ENCODE measurements around the gene FAM13C.
"Not testable (repeated sequence)": the region's sequence is repeated elsewhere in the genome, so short reads cannot be mapped to it uniquely, and the experiment has no call there.

Gene FAM13C

DNA sequence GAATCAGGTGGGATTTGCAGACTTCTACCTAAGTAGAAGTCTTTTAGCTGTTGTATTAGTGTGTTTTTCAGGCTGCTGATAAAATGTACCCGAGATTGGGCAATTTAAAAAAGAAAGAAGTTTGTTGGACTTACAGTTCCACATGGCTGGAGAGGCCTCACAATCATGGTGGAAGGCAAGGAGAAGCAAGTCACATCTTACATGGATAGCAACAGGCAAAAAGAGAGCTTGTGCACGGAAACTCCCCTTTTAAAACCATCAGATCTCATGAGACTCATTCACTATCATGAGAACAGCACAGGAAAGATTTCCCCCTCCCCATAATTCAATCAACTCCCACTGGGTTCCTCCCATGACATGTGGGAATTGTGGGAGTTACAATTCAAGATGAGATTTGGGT lies 123.2 kb downstream of the FAM13C start:
- in situ Hi-C loops (cut with MboI; ENCODE audit: low sequenced_read_pairs), result not testable (repeated sequence)

GRCh38 chr10:59237775-59238174 lies 124.6 kb downstream of the FAM13C start:
- in situ Hi-C loops (cut with MboI; ENCODE audit: low sequenced_read_pairs), result no loop called here

DNA sequence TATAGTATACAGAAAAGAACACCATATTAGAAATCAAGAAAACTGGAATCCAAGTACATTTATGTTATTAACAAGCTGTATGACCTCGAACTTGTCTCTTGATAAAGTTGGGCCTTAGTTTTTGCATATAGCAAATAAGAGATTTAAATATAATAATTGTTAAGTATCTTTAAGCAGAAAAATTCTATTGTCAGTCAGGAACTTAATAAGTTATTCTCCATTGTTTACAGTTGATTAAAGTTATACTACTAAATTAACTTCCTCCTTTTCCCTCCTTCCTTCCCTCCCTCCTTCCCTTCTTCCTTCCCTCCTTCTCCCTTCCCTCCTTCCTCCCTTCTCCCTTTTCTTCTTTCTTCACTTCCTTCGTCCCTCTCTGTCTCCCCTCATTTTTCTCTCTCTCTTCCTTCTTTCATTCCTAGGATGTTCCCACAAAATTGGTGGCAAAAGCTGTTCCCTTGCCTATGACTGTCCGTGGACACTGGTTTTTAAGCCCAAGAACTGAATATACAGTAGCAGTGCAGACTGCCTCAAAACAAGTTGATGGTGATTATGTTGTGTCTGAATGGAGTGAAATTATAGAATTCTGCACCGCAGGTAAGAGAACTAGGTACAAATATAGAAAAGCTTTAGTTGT lies 126.2 kb downstream of the FAM13C start:
- in situ Hi-C loops (cut with MboI; ENCODE audit: low sequenced_read_pairs), result no loop called here

- in situ Hi-C loops (cut with MboI; ENCODE audit: low sequenced_read_pairs), result no loop called here
Measured at GRCh38 chr10:59234816-59235429, 127.4 kb downstream of the FAM13C start.

GRCh38 chr10:59234194-59234593 lies 128.2 kb downstream of the FAM13C start:
- in situ Hi-C loops (cut with MboI; ENCODE audit: low sequenced_read_pairs), result no loop called here

DNA sequence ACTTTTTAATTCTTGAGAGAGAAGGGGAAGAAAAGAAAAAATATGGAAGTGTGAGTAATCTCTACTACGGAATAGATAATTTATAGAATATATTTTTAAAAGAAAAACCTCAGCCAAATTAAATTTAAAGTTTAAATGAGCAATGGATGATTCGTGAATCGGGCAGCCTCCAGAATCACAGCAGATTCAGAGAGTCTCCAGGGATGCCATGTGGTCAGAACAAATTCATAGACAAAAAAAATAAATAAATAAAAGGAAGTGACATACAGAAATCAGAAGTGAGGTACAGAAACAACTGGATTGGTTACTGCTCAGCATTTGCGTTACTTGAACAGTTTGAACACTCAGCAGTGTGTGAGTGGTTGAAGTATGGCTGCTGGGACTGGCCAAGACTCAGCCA lies 132.9 kb downstream of the FAM13C start:
- in situ Hi-C loops (cut with MboI; ENCODE audit: low sequenced_read_pairs), result no loop called here

DNA sequence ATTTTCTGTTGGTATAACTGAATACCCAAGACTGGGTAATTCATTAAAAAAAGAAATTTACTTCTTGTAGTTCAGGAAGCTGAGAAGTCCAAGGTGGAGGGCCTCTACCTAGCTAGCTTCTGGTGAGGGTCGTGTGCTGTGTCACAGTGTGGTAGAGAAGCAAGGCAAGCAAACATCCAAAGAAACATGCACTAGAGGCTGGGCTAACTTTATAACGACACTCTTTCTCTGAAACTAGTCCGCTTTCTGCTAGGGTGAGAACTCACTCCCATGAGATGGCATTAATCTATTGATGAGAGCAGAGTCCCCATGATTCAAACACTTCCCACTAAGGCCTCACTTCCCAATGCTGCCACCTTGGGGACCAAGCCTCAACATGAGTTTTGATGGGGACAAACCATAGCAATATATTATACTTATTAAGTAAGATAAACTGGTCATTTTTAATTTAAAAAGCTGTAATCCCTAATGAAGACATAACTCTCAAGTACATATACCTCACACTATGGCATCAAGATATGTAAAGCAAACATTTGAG lies 135.1 kb downstream of the FAM13C start:
- in situ Hi-C loops (cut with MboI; ENCODE audit: low sequenced_read_pairs), result no loop called here

DNA sequence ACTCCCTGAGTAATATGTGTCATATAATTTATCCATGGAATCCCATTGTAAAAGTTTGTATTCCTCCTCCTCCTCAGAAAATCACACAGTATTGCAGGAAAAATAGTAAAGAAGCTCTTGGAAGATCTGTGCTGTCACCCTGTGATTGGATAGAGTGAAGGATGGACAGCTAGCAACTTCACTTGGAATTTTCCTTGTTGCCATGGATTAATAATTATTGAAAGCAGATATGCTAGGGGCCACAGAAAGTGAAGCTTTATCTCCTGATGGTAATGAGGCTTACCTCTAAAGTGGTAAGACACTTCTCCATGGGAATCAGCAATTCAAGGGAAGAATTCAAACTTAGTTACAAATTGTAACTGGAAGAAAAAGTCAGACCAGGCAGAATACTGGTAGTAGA lies 137.1 kb downstream of the FAM13C start:
- in situ Hi-C loops (cut with MboI; ENCODE audit: low sequenced_read_pairs), result no loop called here

GRCh38 chr10:59223597-59223996 lies 138.8 kb downstream of the FAM13C start:
- in situ Hi-C loops (cut with MboI; ENCODE audit: low sequenced_read_pairs), result not testable (repeated sequence)

GRCh38 chr10:59222788-59223187 lies 139.6 kb downstream of the FAM13C start:
- in situ Hi-C loops (cut with MboI; ENCODE audit: low sequenced_read_pairs), result no loop called here

GRCh38 chr10:59216178-59216869 lies 146.0 kb downstream of the FAM13C start:
- in situ Hi-C loops (cut with MboI; ENCODE audit: low sequenced_read_pairs), result no loop called here

GRCh38 chr10:59214160-59214559 lies 148.2 kb downstream of the FAM13C start:
- in situ Hi-C loops (cut with MboI; ENCODE audit: low sequenced_read_pairs), result no loop called here

GRCh38 chr10:59212301-59212798 lies 150.0 kb downstream of the FAM13C start:
- in situ Hi-C loops (cut with MboI; ENCODE audit: low sequenced_read_pairs), result no loop called here

GRCh38 chr10:59206204-59206720 lies 156.1 kb downstream of the FAM13C start:
- in situ Hi-C loops (cut with MboI; ENCODE audit: low sequenced_read_pairs), result no loop called here
